ENCODE results near the gene NPAS3.

GRCh38 chr14:33720284-33720787, 781.7 kb downstream of the NPAS3 start:
- TF ChIP-seq CTCF (IDR thresholded peaks at IDR 0.05 in 8 of 11, conservative IDR thresholded peaks at IDR 0.05 in 3 of 11) = no peak
- no peak for TF ChIP-seq POLR2AphosphoS5 (IDR thresholded peaks at IDR 0.05)
